8988T (cell line): ENCODE results near the gene CDKN2C.
"Not testable (repeated sequence)": the region's sequence is repeated elsewhere in the genome, so short reads cannot be mapped to it uniquely, and the experiment has no call there.

ENCODE experiments used
- DNase-seq: peaks from one replicate; pipeline ENCODE4 v3.0.0; 2011

CDKN2C gene

GRCh38 chr1:50969611-50970508, at the start of gene CDKN2C:
Gene CDKN2C (plus strand): TSS chr1:50970245. CDS start chr1:50970369, 124 bp downstream.
- DNase-seq = no peak

- DNase-seq = no peak
Observed at GRCh38 chr1:50920409-50920808, 49.6 kb upstream of the CDKN2C start.

- DNase-seq = no peak
Observed at GRCh38 chr1:50921029-50921428, 49.0 kb upstream of the CDKN2C start.

- no peak for DNase-seq
Observed at GRCh38 chr1:50923564-50923963, 46.5 kb upstream of the CDKN2C start.

GRCh38 chr1:50929376-50929958, 40.6 kb upstream of the CDKN2C start:
- no peak for DNase-seq

- DNase-seq = no peak
Observed at GRCh38 chr1:50930193-50930592, 39.9 kb upstream of the CDKN2C start.

GRCh38 chr1:50930965-50931737, 38.9 kb upstream of the CDKN2C start:
- DNase-seq = no peak

GRCh38 chr1:50932043-50932442, 38.0 kb upstream of the CDKN2C start:
- not testable (repeated sequence) for DNase-seq

- DNase-seq = not testable (repeated sequence)
Observed at GRCh38 chr1:50933770-50934169, 36.3 kb upstream of the CDKN2C start.

GRCh38 chr1:50934838-50935237, 35.2 kb upstream of the CDKN2C start:
- DNase-seq = no peak

GRCh38 chr1:50935276-50935675, 34.8 kb upstream of the CDKN2C start:
- DNase-seq = not testable (repeated sequence)

GRCh38 chr1:50936321-50936720, 33.7 kb upstream of the CDKN2C start:
- no peak for DNase-seq

- no peak for DNase-seq
Observed at GRCh38 chr1:50940291-50940690, 29.8 kb upstream of the CDKN2C start.

- no peak for DNase-seq
Observed at GRCh38 chr1:50942334-50942733, 27.7 kb upstream of the CDKN2C start.

- no peak for DNase-seq
Observed at GRCh38 chr1:50949286-50949982, 20.6 kb upstream of the CDKN2C start.

GRCh38 chr1:50950396-50950795, 19.6 kb upstream of the CDKN2C start:
- no peak for DNase-seq

GRCh38 chr1:50952566-50952965, 17.5 kb upstream of the CDKN2C start:
- DNase-seq = not testable (repeated sequence)

GRCh38 chr1:50955116-50955515, 14.9 kb upstream of the CDKN2C start:
- DNase-seq = no peak

GRCh38 chr1:50959303-50959912, 10.6 kb upstream of the CDKN2C start:
- DNase-seq = no peak

- DNase-seq = peak; percentile 82
Observed at GRCh38 chr1:50959913-50960844, 9.9 kb upstream of the CDKN2C start, which contains the start of gene FAF1. Gene FAF1 (minus strand): TSS chr1:50960267. CDS start chr1:50959811, 456 bp downstream.

- DNase-seq = no peak
Observed at GRCh38 chr1:50964863-50965262, 5.2 kb upstream of the CDKN2C start.
